Naive thymus-derived CD4-positive, alpha-beta T cell (primary cell): ENCODE results near the gene MPO. TPM values are rescaled to one million over a fixed set of nuclear protein-coding genes. Genes with fewer than 3 reads are reported as not detected.

Source experiments
- ATAC-seq: fragments of 150-1000 bp; cut with Tn5 transposase; 2 replicates; pipeline ENCODE4 v1.10.0; 2021; ENCODE audit warnings: mild to moderate bottlenecking, moderate library complexity
- CTCF ChIA-PET: fragments of 350-600 bp; sonication (Branson Sonifier 250); formaldehyde crosslinking; loops from one replicate; lab custom pipeline; 2021; ENCODE audit warnings: antibody characterized with exemption; lab: Charles Lee
- POLR2A ChIA-PET: fragments of 350-600 bp; sonication (Branson Sonifier 250); formaldehyde crosslinking; loops from one replicate; lab custom pipeline; 2021; ENCODE audit warnings: antibody characterized with exemption, inconsistent platforms; lab: Charles Lee
- DNase-seq, 9 donors: peaks; one replicate each; pipeline versions ENCODE4 v3.0.0 to v3.0.0-alpha.2; 2020 to 2022; ENCODE audit warnings: mixed read lengths in 1 of 9
- H3K27ac ChIP-seq: one replicate; pipeline ENCODE4 v1.7.0; 2013; ENCODE audit warnings: mild to moderate bottlenecking, low read depth, low read length, moderate library complexity
- H3K27me3 ChIP-seq, 2 donors: one replicate each; pipeline ENCODE4 v1.7.0; 2013; ENCODE audit warnings: low read length in 2 of 2, mild to moderate bottlenecking in 2 of 2, moderate library complexity in 2 of 2; ENCODE audit not compliant: control insufficient read depth in 2 of 2, insufficient read depth in 2 of 2
- H3K36me3 ChIP-seq, 3 experiments: 1 replicate in 2 of 3; 2 replicates in 1 of 3; pipeline ENCODE4 v1.7.0; 2013; ENCODE audit warnings: low read length in 3 of 3, mild to moderate bottlenecking in 3 of 3, moderate library complexity in 1 of 3; ENCODE audit not compliant: insufficient read depth in 3 of 3, control insufficient read depth in 2 of 3
- H3K4me1 ChIP-seq, 2 donors: one replicate each; pipeline ENCODE4 v1.7.0; 2013; ENCODE audit warnings: low read length in 2 of 2, mild to moderate bottlenecking in 2 of 2, moderate library complexity in 1 of 2; ENCODE audit not compliant: control insufficient read depth in 2 of 2, insufficient read depth in 2 of 2
- H3K4me3 ChIP-seq: 2 replicates; pipeline ENCODE4 v1.7.0; 2013; ENCODE audit warnings: mild to moderate bottlenecking, low read length
- H3K9me3 ChIP-seq, 3 experiments: 1 replicate in 2 of 3; 2 replicates in 1 of 3; pipeline ENCODE4 v1.7.0; 2013; ENCODE audit warnings: low read length in 3 of 3; ENCODE audit not compliant: control insufficient read depth in 2 of 3
- H3K27ac Mint-ChIP-seq, 9 donors: one replicate each; pipeline ENCODE4 v1.8.0; 2020 to 2022; ENCODE audit warnings: mixed read lengths in 9 of 9, mild to moderate bottlenecking in 8 of 9, moderate library complexity in 5 of 9, inconsistent platforms in 2 of 9
- H3K27me3 Mint-ChIP-seq, 5 donors: one replicate each; pipeline ENCODE4 v1.8.0; 2021 to 2022; ENCODE audit warnings: mixed read lengths in 5 of 5, mild to moderate bottlenecking in 1 of 5
- H3K36me3 Mint-ChIP-seq, 5 donors: one replicate each; pipeline ENCODE4 v1.8.0; 2020 to 2022; ENCODE audit warnings: mixed read lengths in 5 of 5, mild to moderate bottlenecking in 3 of 5, inconsistent platforms in 1 of 5
- H3K4me1 Mint-ChIP-seq, 7 donors: one replicate each; pipeline ENCODE4 v1.8.0; 2020 to 2022; ENCODE audit warnings: mixed read lengths in 7 of 7, mild to moderate bottlenecking in 3 of 7, inconsistent platforms in 1 of 7
- H3K4me3 Mint-ChIP-seq, 10 donors: one replicate each; pipeline ENCODE4 v1.8.0; 2020 to 2022; ENCODE audit warnings: mild to moderate bottlenecking in 10 of 10, mixed read lengths in 10 of 10, moderate library complexity in 6 of 10, inconsistent platforms in 2 of 10
- H3K9me3 Mint-ChIP-seq, 11 donors: one replicate each; pipeline ENCODE4 v1.8.0; 2020 to 2022; ENCODE audit warnings: mixed read lengths in 11 of 11, mild to moderate bottlenecking in 4 of 11, inconsistent platforms in 1 of 11, moderate library complexity in 1 of 11
- intact Hi-C, 2 donors: fragments of 100-400 bp; cut with micrococcal nuclease; formaldehyde crosslinking; loops; one replicate each; pipeline ENCODE4 v1.15.1; 2023
- polyA plus RNA-seq, 2 donors: library from polyadenylated mRNA; unstranded; fragments of 300-500 nt; fragmentation: Illumina TruSeq; gene quantifications; one replicate each; pipeline ENCODE4 v1.2.3, GENCODE V29; 2021
- total RNA-seq, 6 experiments: library from RNA in 5 of 6; stranded (reverse) in 5 of 6; gene quantifications; 1 replicate in 5 of 6; 2 replicates in 1 of 6; pipeline ENCODE4 v1.2.3 and lab custom pipeline; 2021 to 2026

The MPO gene
- total and polyA plus RNA-seq, 7 experiments from 2014 or later: 0.32 to 7.3 TPM; not detected in 5

DNA sequence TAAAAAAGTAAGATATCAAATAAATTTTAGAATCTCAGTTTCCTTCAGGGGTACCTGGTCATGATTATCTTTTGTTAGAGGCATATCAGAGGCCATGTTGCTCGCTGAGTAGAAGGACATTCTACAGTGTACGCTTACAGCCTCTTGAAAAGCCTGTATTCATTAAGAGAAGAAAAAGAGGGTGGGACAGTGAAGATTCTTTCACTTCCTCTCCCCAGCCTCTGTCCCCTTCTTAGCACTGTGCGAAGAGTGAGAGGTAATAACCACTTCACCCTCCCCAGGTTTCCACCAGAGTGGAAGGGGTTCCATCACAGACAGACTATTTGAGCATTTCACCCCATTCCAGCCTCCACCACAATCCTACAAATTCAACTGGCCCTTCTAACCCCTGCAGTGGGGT lies 47.2 kb downstream of the MPO start:
- no peak overlapping the region for H3K27ac ChIP-seq
- peaks cover 0 to 12% (median 0%) of the 10 kb centered on the region in 7 donors for H3K4me1 Mint-ChIP-seq
- H3K36me3 Mint-ChIP-seq: no peaks in the 10 kb centered on the region
- no peaks in the 10 kb centered on the region for H3K4me1 ChIP-seq
- no peaks in the 10 kb centered on the region for H3K36me3 ChIP-seq
- CTCF ChIA-PET: no interaction called here
- intact Hi-C loops: no loop called here
- no peak overlapping the region for H3K4me3 ChIP-seq
- DNase-seq: no peak
- POLR2A ChIA-PET: no interaction called here
- no peak overlapping the region for H3K4me3 Mint-ChIP-seq
- no peak overlapping the region for H3K27ac Mint-ChIP-seq
- peaks cover 6 to 73% (median 21%) of the 10 kb centered on the region in 5 donors for H3K27me3 Mint-ChIP-seq
- H3K9me3 ChIP-seq: no peaks in the 10 kb centered on the region
- peaks cover 0 to 2% (median 0%) of the 10 kb centered on the region in 11 donors for H3K9me3 Mint-ChIP-seq
- no peaks in the 10 kb centered on the region for H3K27me3 ChIP-seq
- ATAC-seq: peak; percentile 55

DNA sequence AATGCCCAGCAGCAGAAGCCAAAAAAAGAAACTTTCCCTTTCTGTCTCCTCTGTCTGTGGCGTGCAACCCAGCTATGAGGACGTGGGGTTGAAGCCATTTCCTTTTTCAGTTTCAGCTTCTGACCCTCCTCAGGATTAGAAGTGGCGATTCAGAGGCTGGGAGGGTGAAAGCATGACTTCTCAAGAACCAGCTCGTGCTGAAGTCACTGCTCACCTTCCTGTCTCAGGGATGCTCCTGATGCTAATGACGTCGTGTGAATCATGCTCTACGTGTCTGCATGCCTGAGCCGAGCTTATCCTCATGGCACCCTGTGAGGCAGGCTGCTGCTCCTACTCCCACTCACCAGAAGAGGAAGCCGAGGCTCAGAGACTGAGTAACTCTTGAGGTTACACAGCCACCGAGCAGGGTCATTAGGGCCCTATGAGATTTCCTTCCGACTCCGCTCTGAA lies 48.0 kb downstream of the MPO start:
- H3K36me3 Mint-ChIP-seq: no peaks in the 10 kb centered on the region
- no peaks in the 10 kb centered on the region for H3K4me1 ChIP-seq
- H3K27me3 Mint-ChIP-seq: peaks cover 10 to 71% (median 25%) of the 10 kb centered on the region in 5 donors
- POLR2A ChIA-PET: interaction anchor here (0.8 kb wide), 1 partner anchor 1254 kb away, joined by 3 read pairs; no protein-coding TSS in a partner anchor
- DNase-seq: no peak
- ATAC-seq: peak; percentile 91
- no peak overlapping the region for H3K27ac ChIP-seq
- CTCF ChIA-PET: no interaction called here
- peak overlapping the region in 1 of 10 donors; percentile 23 for H3K4me3 Mint-ChIP-seq
- H3K27me3 ChIP-seq: no peaks in the 10 kb centered on the region
- H3K4me3 ChIP-seq: no peak overlapping the region
- no peaks in the 10 kb centered on the region for H3K36me3 ChIP-seq
- peak overlapping the region in 1 of 9 donors; percentile 54 for H3K27ac Mint-ChIP-seq
- peaks cover 0 to 12% (median 0%) of the 10 kb centered on the region in 7 donors for H3K4me1 Mint-ChIP-seq
- intact Hi-C loops: no loop called here
- no peaks in the 10 kb centered on the region for H3K9me3 ChIP-seq
- H3K9me3 Mint-ChIP-seq: peaks cover 0 to 2% (median 0%) of the 10 kb centered on the region in 11 donors

DNA sequence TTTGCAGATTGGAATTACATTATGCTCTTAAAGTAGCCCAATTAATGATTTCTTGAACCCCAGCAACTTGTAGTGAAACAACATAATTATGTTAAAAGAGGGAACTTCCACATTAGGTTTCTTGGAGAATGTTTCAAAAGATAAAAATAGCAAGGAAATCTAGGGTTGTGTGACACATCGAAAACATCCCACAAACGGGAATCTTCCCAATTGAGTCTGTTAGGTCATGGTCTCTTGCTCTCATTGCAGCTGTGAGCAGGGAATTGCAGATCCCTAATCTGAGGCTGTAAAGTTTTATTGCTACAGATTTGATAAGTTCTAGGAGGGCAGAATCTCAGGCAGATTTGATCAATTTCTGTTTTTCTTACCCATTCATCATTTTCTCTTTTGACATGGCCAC lies 49.1 kb downstream of the MPO start:
- Histone ChIP-seq H3K27me3 (no peaks in the 10 kb centered on the region), H3K36me3 (no peaks in the 10 kb centered on the region), H3K4me1 (no peaks in the 10 kb centered on the region), H3K27ac (no peak overlapping the region), H3K9me3 (no peaks in the 10 kb centered on the region), H3K4me3 (no peak overlapping the region)
- POLR2A ChIA-PET: interaction anchor here (0.8 kb wide), 1 partner anchor 1253 kb away, joined by 3 read pairs; no protein-coding TSS in a partner anchor
- intact Hi-C loops: no loop called here
- H3K36me3 Mint-ChIP-seq: no peaks in the 10 kb centered on the region
- peaks cover 18 to 69% (median 26%) of the 10 kb centered on the region in 5 donors for H3K27me3 Mint-ChIP-seq
- peaks cover 0 to 2% (median 0%) of the 10 kb centered on the region in 11 donors for H3K9me3 Mint-ChIP-seq
- ATAC-seq (no peak), DNase-seq (no peak)
- H3K4me1 Mint-ChIP-seq: peaks cover 0 to 12% (median 0%) of the 10 kb centered on the region in 7 donors
- H3K27ac Mint-ChIP-seq: peak overlapping the region in 1 of 9 donors; percentile 48
- H3K4me3 Mint-ChIP-seq: no peak overlapping the region
- CTCF ChIA-PET: interaction anchor here (0.6 kb wide), 1 partner anchor 50 kb away, joined by 3 read pairs; no protein-coding TSS in a partner anchor

DNA sequence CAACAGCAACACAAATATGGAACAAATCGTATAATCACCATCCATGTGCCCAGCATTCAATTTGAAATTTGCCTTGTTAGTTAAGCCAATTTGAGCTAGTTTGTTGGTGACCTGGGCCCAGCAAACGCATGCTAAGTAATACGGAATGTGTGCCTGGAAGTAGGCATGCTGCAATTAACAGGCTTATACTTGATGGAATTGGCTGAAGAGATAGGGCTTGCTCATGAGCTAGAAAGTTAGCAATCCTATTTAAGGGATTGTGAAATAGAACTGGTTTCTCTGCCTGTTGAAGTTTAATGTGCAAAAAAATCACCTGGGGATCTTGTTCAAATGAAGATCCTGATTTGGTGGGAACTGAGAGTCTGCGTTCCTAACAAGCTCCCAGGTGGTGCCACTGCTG lies 50.9 kb downstream of the MPO start:
- DNase-seq: no peak
- no peak for ATAC-seq
- Mint-ChIP-seq H3K4me1 (peaks cover 0 to 12% (median 0%) of the 10 kb centered on the region in 7 donors), H3K27ac (no peak overlapping the region), H3K36me3 (no peaks in the 10 kb centered on the region), H3K9me3 (peaks cover 0 to 2% (median 0%) of the 10 kb centered on the region in 11 donors), H3K4me3 (no peak overlapping the region), H3K27me3 (peaks cover 7 to 61% (median 16%) of the 10 kb centered on the region in 5 donors)
- Histone ChIP-seq H3K4me1 (no peaks in the 10 kb centered on the region), H3K36me3 (no peaks in the 10 kb centered on the region), H3K9me3 (no peaks in the 10 kb centered on the region), H3K4me3 (no peak overlapping the region), H3K27ac (no peak overlapping the region), H3K27me3 (no peaks in the 10 kb centered on the region)
- POLR2A ChIA-PET: no interaction called here
- CTCF ChIA-PET: no interaction called here
- intact Hi-C loops: no loop called here

DNA sequence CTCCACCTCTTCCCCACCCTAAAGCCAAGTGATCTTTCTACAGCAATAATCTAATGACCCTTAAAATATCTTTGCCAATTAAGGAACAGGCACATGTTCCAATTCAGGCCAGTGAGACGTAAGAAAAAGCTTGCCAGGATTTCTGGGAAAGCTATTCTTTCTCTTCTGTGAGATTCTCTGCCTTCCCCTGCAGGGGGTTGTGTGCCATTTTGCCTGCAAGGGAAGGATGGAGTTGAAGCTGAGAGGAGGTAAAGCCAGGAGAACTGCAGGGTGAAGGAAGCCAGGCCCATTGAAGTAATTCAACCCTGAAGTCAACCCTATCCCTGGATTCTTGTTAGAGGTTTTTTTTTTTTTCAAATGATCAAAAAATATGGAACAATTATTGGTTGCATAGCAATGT lies 51.4 kb downstream of the MPO start:
- H3K36me3 Mint-ChIP-seq: no peaks in the 10 kb centered on the region
- H3K27ac ChIP-seq: no peak overlapping the region
- H3K4me3 Mint-ChIP-seq: no peak overlapping the region
- H3K4me1 ChIP-seq: no peaks in the 10 kb centered on the region
- ATAC-seq (no peak), DNase-seq (no peak)
- H3K4me3 ChIP-seq: no peak overlapping the region
- CTCF ChIA-PET: interaction anchor here (1.5 kb wide), 1 partner anchor 20 kb away, joined by 3 read pairs; no protein-coding TSS in a partner anchor
- no peaks in the 10 kb centered on the region for H3K27me3 ChIP-seq
- intact Hi-C loops: no loop called here
- H3K36me3 ChIP-seq: no peaks in the 10 kb centered on the region
- peaks cover 0 to 12% (median 0%) of the 10 kb centered on the region in 7 donors for H3K4me1 Mint-ChIP-seq
- POLR2A ChIA-PET: no interaction called here
- H3K27ac Mint-ChIP-seq: no peak overlapping the region
- no peaks in the 10 kb centered on the region for H3K9me3 ChIP-seq
- peaks cover 5 to 59% (median 17%) of the 10 kb centered on the region in 5 donors for H3K27me3 Mint-ChIP-seq
- peaks cover 0 to 2% (median 0%) of the 10 kb centered on the region in 11 donors for H3K9me3 Mint-ChIP-seq

DNA sequence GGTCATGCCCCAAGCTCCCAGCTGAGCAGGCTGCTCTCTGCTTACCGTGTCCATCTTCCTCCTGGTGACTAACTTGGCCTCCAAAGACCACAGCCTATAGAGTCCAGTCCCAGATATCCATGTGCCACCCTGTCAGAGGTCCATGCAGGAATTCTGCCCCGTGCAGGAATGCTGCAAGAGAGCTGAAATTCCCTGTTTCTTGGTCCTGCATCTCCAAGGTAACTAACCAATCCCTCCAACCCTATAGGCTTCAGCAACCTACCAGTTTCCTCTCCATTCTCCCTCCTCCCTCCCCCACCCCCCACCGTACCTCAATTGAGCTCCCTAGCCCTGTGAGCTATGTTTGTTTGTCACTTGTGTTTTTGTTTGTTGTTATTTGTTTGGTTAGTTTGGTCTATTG lies 52.1 kb downstream of the MPO start:
- intact Hi-C loops: no loop called here
- Mint-ChIP-seq H3K27ac (no peak overlapping the region), H3K4me3 (no peak overlapping the region), H3K4me1 (peaks cover 0 to 16% (median 0%) of the 10 kb centered on the region in 7 donors), H3K36me3 (no peaks in the 10 kb centered on the region), H3K9me3 (peaks cover 0 to 2% (median 0%) of the 10 kb centered on the region in 11 donors), H3K27me3 (peaks cover 5 to 59% (median 18%) of the 10 kb centered on the region in 5 donors)
- Histone ChIP-seq H3K36me3 (no peaks in the 10 kb centered on the region), H3K4me3 (no peak overlapping the region), H3K9me3 (no peaks in the 10 kb centered on the region), H3K4me1 (no peaks in the 10 kb centered on the region), H3K27ac (no peak overlapping the region), H3K27me3 (no peaks in the 10 kb centered on the region)
- DNase-seq: no peak
- CTCF ChIA-PET: interaction anchor here (1.5 kb wide), 1 partner anchor 21 kb away, joined by 3 read pairs; no protein-coding TSS in a partner anchor
- POLR2A ChIA-PET: interaction anchor here (0.8 kb wide), 1 partner anchor 172 kb away, joined by 4 read pairs; no protein-coding TSS in a partner anchor
- ATAC-seq: no peak
